ENCODE data around the gene GSTT2B.
"Not testable (repeated sequence)": the region's sequence is repeated elsewhere in the genome, so short reads cannot be mapped to it uniquely, and the experiment has no call there.

The GSTT2B gene

DNA sequence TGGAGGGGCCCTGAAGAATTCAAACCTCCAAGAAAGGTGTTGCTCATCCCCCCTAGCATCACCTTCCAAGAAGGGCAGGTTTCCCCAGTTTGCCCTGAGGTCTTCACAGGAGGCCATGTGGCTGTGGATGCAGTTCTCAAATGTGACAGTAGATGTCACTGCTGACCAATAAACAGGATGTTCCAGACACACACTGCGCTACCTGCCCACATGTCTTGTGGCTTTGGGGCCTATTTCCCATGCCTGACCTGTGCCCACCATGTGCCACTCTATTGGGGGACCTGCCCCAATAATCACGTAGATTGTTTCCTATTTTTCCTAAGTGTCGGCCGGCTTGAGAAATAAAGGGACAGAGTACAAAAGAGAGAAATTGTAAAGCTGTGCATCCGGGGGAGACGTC lies 23.4 kb upstream of the GSTT2B start:
- peak; percentile 19 for DNase-seq (ENCODE audit: low read depth)

GRCh38 chr22:23980567-23980966 lies 19.6 kb upstream of the GSTT2B start:
- DNase-seq (ENCODE audit: low read depth) = not testable (repeated sequence)

DNA sequence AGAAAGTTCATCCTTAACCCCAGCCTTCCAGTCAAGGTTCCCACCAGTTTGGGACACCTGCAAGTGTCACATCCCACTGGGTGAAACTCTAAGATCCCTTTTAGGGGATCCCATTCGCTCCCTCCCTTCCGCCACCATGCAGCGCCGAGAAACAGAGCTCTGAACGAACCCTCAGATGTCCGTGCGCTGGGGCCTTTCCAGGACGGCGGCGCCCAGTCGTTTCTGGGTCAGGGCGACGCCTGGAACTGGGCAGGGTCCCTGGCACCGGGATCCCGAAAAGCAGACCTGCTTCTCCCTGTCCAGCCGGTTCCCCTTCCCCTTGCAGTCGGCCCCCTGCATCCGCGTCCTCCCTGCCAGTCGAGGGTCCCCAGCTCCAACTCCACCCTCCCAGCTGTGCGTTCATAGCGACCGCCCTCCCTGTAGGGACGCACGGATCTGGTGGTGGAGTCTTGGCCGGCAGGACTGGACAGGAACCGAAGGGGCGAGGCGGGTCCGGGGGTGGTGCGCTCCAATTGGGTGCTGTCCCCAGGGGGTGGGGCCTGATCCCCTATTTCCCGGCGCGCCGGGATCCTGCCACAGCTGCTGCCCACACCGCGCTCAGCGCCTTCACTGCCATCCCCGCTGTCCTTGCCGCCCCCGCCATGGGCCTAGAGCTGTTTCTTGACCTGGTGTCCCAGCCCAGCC lies 18.7 kb upstream of the GSTT2B start, which contains the start of gene GSTT2:
GSTT2 (plus strand) TSS at position 578 of the 684 bp plus-strand sequence.
- DNase-seq (ENCODE audit: low read depth) = not testable (repeated sequence)

DNA sequence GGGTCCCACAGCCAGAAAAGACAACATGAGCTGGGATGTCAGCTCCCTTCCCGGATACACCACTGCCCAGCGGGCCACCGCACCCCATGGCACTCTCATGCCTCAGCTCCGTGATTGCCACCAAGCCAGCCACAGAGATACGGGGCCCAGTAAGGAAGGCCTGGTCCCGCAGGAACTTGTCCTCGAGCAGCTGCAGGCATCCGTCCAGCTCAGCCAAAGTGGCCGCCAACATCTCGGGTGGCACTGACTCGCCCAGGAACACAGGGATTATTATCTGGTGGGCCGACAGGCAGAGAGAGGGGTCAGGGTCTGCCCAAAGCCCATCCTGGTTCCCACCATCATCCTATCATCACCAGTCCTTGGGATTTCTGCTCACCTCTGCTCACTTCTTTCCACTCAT lies 16.3 kb upstream of the GSTT2B start:
- not testable (repeated sequence) for DNase-seq (ENCODE audit: low read depth)

DNA sequence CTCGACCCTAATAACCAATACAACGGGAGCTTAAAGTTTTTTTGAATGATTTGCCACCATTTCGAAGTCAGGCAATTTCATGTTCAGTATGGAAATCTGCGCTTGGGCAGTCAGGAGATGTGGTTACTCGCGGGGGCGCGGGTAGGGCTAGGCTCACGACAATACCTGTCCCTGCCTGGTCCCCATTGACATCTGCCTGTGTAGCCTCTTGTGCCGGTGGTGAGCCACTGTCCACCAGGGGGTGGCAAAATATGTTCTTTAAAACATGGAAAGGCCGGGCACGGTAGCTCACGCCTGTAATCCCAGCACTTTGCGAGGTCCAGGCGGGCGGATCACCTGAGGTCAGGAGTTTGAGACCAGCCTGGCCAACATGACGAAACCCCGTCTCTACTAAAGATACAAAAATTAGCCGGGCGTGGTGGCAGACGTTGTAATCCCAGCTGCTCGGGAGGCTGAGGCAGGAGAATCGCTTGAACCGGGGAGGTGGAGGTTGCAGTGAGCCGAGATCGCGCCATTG lies 13.9 kb upstream of the GSTT2B start:
- not testable (repeated sequence) for DNase-seq (ENCODE audit: low read depth)

DNA sequence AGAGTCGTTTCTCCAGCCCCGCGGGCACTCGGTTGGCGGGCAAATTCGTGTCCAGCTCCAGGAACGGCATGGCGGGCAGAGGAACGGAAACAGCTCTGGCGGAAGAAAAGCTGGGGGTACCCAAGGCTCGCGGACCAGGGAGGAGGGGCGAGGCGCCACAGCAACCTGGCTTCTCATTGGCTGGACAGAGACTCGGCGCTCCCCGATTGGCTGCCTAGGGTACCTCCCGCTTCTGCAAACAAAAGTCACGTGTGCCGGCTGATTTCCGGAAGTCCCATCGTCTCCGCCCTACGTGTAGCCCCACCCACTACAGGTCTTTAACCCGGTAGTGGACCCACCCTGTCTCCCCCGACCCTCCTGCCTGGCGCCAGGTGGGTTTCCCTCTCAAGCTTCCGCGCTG lies 13.3 kb upstream of the GSTT2B start, which contains the start of gene DDT:
DDT (minus strand) TSS at position 97 of the 400 bp plus-strand sequence; CDS start at position 70, 27 bp downstream.
- not testable (repeated sequence) for DNase-seq (ENCODE audit: low read depth)

DNA sequence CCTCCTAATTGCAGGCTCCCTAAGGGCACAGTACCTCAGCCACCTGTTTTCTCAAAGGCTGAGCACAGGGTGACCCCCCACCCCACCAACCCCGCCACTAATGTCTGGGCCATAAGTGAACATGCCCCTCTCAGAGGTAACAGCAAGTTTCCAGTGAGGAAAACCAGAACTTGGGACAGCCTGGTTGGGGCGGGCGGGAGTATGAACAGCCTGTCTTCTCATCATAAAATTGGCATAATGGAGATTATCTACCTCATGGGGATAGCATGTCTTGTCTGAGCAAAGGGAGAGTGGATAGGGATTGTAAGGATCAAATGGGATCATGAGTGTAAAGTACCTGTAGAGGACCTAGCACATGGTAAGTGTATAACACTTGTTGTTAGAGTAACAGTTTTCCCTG lies 10.9 kb upstream of the GSTT2B start:
- not testable (repeated sequence) for DNase-seq (ENCODE audit: low read depth)

- DNase-seq (ENCODE audit: low read depth) = no peak
Observed at GRCh38 chr22:23970816-23971486, 10.0 kb upstream of the GSTT2B start.

- no peak for DNase-seq (ENCODE audit: low read depth)
Observed at GRCh38 chr22:23970201-23970641, 9.2 kb upstream of the GSTT2B start.

DNA sequence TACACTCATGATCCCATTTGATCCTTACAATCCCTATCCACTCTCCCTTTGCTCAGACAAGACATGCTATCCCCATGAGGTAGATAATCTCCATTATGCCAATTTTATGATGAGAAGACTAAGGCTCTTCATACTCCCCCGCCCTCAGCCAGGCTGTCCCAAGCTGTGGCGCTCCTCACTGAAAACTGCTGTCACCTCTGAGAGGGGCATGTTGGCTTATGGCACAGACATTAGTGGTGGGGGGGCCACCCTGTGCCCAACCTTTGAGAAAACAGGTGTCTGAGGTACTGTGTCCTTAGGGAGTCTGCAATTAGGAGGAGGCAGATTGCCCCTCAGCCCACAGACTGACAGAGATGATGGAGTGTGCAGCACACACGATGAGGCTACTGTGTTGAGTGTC lies 8.1 kb upstream of the GSTT2B start:
- no peak for DNase-seq (ENCODE audit: low read depth)

- not testable (repeated sequence) for DNase-seq (ENCODE audit: low read depth)
Observed at GRCh38 chr22:23966568-23966967, 5.6 kb upstream of the GSTT2B start, which contains the start of gene DDTL. TSS of gene DDTL (plus strand) at chr22:23966888. CDS start at chr22:23966915, 27 bp downstream.

GRCh38 chr22:23966094-23966493 lies 5.1 kb upstream of the GSTT2B start:
- not testable (repeated sequence) for DNase-seq (ENCODE audit: low read depth)

DNA sequence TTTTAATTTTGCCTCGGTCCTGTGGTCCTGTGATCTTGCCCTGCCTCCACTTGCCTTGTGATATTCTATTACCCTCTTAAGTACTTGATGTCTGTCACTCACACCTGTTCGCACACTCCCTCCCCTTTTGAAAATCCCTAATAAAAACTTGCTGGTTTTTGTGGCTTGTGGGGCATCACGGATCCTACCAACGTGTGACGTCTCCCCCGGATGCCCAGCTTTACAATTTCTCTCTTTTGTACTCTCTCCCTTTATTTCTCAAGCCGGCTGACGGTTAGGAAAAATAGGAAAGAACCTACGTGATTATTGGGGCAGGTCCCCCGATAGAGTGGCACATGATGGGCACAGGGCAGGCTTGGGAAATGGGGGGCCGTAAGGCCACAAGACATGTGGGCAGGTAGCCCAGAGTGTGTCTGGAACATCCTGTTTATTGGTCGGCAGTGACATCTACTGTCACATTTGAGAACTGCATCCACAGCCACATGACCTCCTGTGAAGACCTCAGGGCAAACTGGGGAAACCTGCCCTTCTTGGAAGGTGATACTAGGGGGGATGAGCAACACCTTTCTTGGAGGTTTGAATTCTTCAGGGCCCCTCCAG lies 4.6 kb downstream of the GSTT2B start:
- DNase-seq (ENCODE audit: low read depth) = peak; percentile 22

DNA sequence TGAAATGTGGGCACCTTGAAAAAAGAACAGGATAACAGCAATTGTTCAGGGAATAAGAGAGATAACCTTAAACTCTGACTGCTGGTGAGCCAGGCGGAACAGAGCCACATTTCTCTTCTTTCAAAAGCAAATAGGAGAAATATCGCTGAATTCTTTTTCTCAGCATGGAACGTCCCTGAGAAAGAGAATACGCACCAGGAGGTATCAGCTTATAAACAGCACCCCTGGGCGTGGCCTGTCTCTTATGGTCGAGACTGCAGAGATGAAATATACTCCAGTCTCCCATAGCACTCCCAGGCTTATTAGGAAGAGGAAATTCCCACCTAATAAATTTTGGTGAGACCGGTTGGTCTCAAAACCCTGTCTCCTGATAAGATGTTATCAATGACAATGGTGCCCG lies 5.1 kb downstream of the GSTT2B start:
- not testable (repeated sequence) for DNase-seq (ENCODE audit: low read depth)

DNA sequence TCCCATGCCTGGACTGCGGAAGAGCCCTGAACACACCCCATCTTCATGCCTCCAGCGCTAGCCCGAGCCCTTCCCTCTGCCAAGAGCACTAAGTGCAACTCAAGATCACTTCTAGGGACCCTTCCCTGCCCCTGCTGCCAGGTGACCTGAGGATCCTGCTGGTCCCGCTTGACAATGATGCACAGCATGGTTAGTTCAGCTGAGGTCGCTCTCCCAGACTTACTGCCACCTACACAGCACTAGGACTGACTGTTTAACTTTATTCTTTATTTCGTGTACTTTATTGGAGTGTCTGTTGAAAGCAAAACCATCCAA lies 6.0 kb downstream of the GSTT2B start:
- not testable (repeated sequence) for DNase-seq (ENCODE audit: low read depth)

- not testable (repeated sequence) for DNase-seq (ENCODE audit: low read depth)
Observed at GRCh38 chr22:23954193-23954990, 6.6 kb downstream of the GSTT2B start.

DNA sequence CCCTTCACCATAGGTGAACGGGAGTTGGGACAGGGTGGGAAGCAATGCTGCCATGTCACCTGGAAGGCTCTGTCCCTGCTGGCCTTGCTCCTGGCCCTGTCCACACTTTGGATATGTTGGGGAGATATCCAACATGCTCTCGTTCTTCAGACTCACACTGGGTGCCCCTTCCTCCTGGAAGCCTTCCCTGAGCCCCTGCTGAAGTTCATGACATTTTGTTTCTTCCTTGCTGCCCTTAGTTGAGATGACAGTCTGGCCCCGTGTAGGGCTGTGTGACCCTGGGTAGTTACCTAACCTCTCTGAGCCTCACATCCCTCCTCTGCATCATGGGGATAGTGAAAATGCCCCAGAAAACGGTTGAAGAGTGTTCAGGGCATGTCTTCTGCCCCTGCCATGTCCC lies 7.5 kb downstream of the GSTT2B start:
- DNase-seq (ENCODE audit: low read depth) = not testable (repeated sequence)

- DNase-seq (ENCODE audit: low read depth) = not testable (repeated sequence)
Observed at GRCh38 chr22:23952794-23953405, 8.1 kb downstream of the GSTT2B start.

DNA sequence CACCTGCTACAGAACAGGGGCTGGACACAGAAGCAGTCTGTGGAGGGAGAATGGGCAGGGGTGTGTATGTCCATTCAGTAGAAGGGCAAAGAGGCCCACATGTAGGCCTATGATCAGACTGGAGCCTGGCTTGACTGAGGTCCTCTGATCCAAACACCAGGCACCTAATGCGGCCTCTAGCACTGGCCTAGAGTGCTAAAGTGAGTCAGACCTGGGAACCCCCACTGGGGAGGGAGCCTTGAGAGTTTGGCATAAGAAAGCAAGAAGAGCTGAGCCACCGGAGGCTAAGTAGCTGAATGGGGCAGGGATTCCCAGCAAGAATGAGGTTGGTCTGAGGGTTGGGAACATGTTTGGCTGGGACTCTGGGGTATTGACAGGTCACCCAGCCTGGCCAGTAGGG lies 9.6 kb downstream of the GSTT2B start:
- DNase-seq (ENCODE audit: low read depth) = not testable (repeated sequence)

DNA sequence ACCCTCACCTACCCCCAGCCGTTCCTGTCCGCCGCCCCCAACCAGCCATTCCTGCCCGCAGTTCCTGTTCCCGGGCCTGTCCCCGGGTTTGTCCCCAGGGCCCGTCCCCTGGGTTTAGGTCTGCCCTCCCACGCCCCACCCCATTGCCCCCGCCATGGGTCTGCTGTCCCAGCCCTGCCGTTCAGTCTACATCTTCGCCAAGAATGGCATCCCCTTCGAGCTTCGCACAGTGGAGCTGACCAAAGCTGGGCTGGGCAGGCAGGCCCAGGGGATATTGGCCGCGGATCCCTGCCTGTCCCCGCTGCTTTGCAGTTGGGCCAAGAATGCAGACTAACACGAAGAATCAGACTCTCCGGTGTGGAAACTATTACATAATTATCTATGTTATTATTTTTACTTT lies 11.2 kb downstream of the GSTT2B start:
- DNase-seq (ENCODE audit: low read depth) = not testable (repeated sequence)

DNA sequence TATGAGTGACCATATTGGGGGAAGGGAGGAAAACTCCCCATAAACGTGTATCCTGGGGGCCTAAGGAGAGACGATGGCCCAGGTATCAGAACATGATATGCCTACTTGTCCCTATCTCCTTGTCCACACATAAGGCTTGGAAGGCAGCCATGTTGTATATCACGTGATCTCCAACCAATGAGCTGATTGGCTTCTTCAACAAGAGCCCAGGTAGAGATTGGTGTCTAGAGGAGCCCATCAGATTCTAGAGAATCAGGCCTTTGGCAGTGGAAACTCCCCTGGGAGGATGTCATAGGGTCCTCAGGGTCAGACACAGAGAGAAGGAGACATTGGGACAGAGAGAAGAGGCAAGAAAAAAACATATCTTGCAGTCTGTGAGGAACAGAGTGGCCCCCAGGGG lies 13.6 kb downstream of the GSTT2B start:
- DNase-seq (ENCODE audit: low read depth) = not testable (repeated sequence)
